HL-60/S4 treated with retinoic acid at 250 ng/mL for 4 days and 3 days (cell line): ENCODE data around the gene ATG12.
"Not testable (repeated sequence)": the region's sequence is repeated elsewhere in the genome, so short reads cannot be mapped to it uniquely, and the experiment has no call there.

Experiments
- in situ Hi-C: fragments of 300-500 bp; cut with MboI; formaldehyde crosslinking; loops from 2 replicates; pipeline ENCODE4 v1.7.0; 2022; ENCODE audit warnings: low sequenced_read_pairs

Gene ATG12

GRCh38 chr5:115810761-115811160, 30.6 kb downstream of the ATG12 start:
- in situ Hi-C loops, result no loop called here

GRCh38 chr5:115809946-115810345, 31.4 kb downstream of the ATG12 start:
- in situ Hi-C loops, result no loop called here

GRCh38 chr5:115808066-115808465, 33.3 kb downstream of the ATG12 start:
- in situ Hi-C loops, result not testable (repeated sequence)

GRCh38 chr5:115807654-115808052, 33.7 kb downstream of the ATG12 start:
- in situ Hi-C loops, result no loop called here

GRCh38 chr5:115806986-115807653, 34.2 kb downstream of the ATG12 start:
- in situ Hi-C loops, result no loop called here

- in situ Hi-C loops, result no loop called here
These were observed 39.4 kb downstream of the ATG12 start for GRCh38 chr5:115801984-115802383.

- in situ Hi-C loops, result no loop called here
These were observed 40.2 kb downstream of the ATG12 start for GRCh38 chr5:115801152-115801551.

- in situ Hi-C loops, result no loop called here
These were observed 41.3 kb downstream of the ATG12 start for GRCh38 chr5:115800108-115800507.

GRCh38 chr5:115798252-115798651, 43.1 kb downstream of the ATG12 start:
- in situ Hi-C loops, result no loop called here

GRCh38 chr5:115796656-115797055, 44.7 kb downstream of the ATG12 start:
- in situ Hi-C loops, result no loop called here

GRCh38 chr5:115795700-115796099, 45.7 kb downstream of the ATG12 start:
- in situ Hi-C loops, result no loop called here

GRCh38 chr5:115788440-115788839, 52.9 kb downstream of the ATG12 start:
- in situ Hi-C loops, result no loop called here

GRCh38 chr5:115787426-115787825, 53.9 kb downstream of the ATG12 start:
- in situ Hi-C loops, result no loop called here

- in situ Hi-C loops, result no loop called here
These were observed 55.8 kb downstream of the ATG12 start for GRCh38 chr5:115785381-115786065.

GRCh38 chr5:115778417-115778816, 62.9 kb downstream of the ATG12 start:
- in situ Hi-C loops, result no loop called here
